GM13976 (cell line): Measurements from ENCODE around the gene USP8.
"Not testable (repeated sequence)": the region's sequence is repeated elsewhere in the genome, so short reads cannot be mapped to it uniquely, and the experiment has no call there.

Source experiments
- DNase-seq: peaks from one replicate; pipeline ENCODE4 v3.0.0; 2012; ENCODE audit warnings: low spot score
- CTCF ChIP-seq: IDR thresholded peaks from 2 replicates; pipeline ENCODE4 v1.5.1; 2012; ENCODE audit warnings: borderline replicate concordance, mild to moderate bottlenecking; ENCODE audit not compliant: insufficient read depth; ENCODE audit errors: extremely low read depth, missing control alignments, control extremely low read depth
- in situ Hi-C: fragments of 300-500 bp; cut with MboI; formaldehyde crosslinking; loops from one replicate; pipeline ENCODE4 v1.12.0; 2022; ENCODE audit warnings: low sequenced_read_pairs, mixed read lengths, inconsistent platforms; ENCODE audit not compliant: unreplicated experiment

The USP8 gene

DNA sequence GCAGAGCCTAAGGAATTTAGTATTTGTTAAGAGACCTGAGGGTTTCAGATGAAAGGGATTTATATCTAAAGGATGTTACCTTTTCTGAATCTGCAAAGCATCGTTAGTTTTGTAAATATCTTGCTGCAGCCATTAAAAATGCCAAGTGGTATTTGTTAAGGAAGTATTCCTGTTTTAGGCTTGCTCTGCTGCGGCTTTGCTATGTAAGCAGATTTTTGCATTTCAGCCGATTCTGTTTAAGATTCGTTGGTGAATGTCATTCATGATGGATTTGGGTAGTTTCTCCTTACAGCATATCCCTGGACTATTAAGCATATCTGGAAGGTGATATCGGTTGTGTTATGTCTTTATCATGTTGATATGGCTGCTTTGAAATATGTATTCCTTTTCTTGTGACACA is 1.0 kb downstream of the USP8 start:
- TF ChIP-seq CTCF = no peak
- no peak for DNase-seq
- in situ Hi-C loops = no loop called here

GRCh38 chr15:50425678-50426246 is 1.6 kb downstream of the USP8 start:
- in situ Hi-C loops, DNase-seq: not testable (repeated sequence)

DNA sequence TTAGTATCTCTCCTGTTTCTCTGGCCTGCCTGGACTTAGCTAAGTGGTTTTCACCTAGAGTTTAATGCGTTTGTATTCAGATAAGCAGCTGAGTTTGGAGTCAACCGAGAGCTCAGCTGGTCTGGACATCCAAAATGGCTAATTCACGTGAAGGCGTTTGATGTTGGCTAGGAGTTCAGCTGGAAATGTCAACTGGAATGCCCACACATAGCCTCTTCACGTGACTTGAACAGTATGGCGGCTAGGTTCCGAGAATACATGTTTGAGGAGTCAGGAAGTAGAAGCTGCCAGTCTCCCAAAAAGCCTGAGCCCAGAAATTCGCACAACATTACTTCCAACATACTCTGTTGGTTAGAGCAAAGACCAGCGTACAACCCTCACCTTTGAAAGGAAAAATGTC is 2.2 kb downstream of the USP8 start:
- in situ Hi-C loops = no loop called here
- no peak for DNase-seq

GRCh38 chr15:50431204-50431603 is 7.0 kb downstream of the USP8 start:
- no peak for TF ChIP-seq CTCF
- in situ Hi-C loops = no loop called here
- no peak for DNase-seq

More for the DNA sequence above, 2.2 kb downstream of the USP8 start:
- no peak for TF ChIP-seq CTCF

- in situ Hi-C loops = no loop called here
- TF ChIP-seq CTCF = no peak
- no peak for DNase-seq
Measured at GRCh38 chr15:50432230-50432629, 8.0 kb downstream of the USP8 start.

- in situ Hi-C loops = no loop called here
- no peak for TF ChIP-seq CTCF
- no peak for DNase-seq
Measured at GRCh38 chr15:50435772-50436171, 11.6 kb downstream of the USP8 start.

DNA sequence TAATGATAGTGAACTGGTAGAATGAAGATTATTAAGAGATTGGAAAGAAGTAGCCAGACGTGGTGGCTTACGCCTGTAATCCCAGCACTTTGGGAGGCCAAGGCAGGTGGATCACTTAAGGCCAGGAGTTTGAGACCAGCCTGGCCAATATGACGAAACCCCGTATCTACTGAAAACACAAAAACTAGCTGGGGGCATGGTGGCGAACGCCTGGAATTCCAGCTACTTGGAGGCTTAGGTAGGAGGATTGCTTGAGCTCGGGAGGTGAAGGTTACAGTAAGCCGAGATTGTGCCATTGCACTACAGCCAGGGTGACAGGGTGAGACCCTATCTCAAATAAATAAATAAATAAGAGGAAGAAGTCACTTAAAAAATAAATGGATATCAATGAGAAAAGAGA is 14.0 kb downstream of the USP8 start:
- DNase-seq = no peak
- no peak for TF ChIP-seq CTCF
- in situ Hi-C loops = no loop called here
